ENCODE results near the gene ACSF3. TPM values are rescaled to one million over a fixed set of nuclear protein-coding genes. Genes with fewer than 3 reads are reported as not detected.

ACSF3 gene
- total RNA-seq, 1 experiment from 2014 or later = 74.5 TPM

- no peak overlapping the region for H3K27ac ChIP-seq (ENCODE audit: low read depth, low read length)
- intact Hi-C loops (cut with micrococcal nuclease) = no loop called here
- RAD21 ChIA-PET (ENCODE audit: low non-redundant PET in 1 of 2, low total read pairs in 2 of 2, uncharacterized antibody in 2 of 2, unreplicated experiment in 2 of 2) = no interaction called here
- no peaks in the 10 kb centered on the region for H3K79me2 ChIP-seq (ENCODE audit: insufficient read depth, low read length)
- no peaks in the 10 kb centered on the region for H3K27me3 ChIP-seq (ENCODE audit: insufficient read depth, low read length)
- no TSS peak for BruUV-seq (replicated peaks)
- H3K9ac ChIP-seq (ENCODE audit: low read length) = no peak overlapping the region
- H2AFZ ChIP-seq (ENCODE audit: low read depth, low read length, poor library complexity, severe bottlenecking) = no peak overlapping the region
- TF ChIP-seq SIN3A (IDR thresholded peaks at IDR 0.05; ENCODE audit: low read depth) = no peak
- TF ChIP-seq RAD21 (IDR thresholded peaks at IDR 0.05; ENCODE audit: low read depth) = no peak
- no peak for TF ChIP-seq SP1 (IDR thresholded peaks at IDR 0.05; ENCODE audit: low read depth)
- TF ChIP-seq, protein P1, sequence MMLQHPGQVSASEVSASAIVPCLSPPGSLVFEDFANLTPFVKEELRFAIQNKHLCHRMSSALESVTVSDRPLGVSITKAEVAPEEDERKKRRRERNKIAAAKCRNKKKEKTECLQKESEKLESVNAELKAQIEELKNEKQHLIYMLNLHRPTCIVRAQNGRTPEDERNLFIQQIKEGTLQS (IDR thresholded peaks at IDR 0.05) = no peak
- TF ChIP-seq ZNF274 (IDR thresholded peaks at IDR 0.05; ENCODE audit: low read depth, low read length) = no peak
- no peak for TF ChIP-seq ELF1 (IDR thresholded peaks at IDR 0.05; ENCODE audit: borderline replicate concordance, low read depth)
- TF ChIP-seq CBX3 (IDR thresholded peaks at IDR 0.05; ENCODE audit: low read depth) = no peak
- no peak for TF ChIP-seq JUND (IDR thresholded peaks at IDR 0.05)
- TF ChIP-seq YY1 (IDR thresholded peaks at IDR 0.05; ENCODE audit: extremely low read depth, insufficient replicate concordance, low read depth, low read length) = no peak
- no peak for TF ChIP-seq EZH2 (IDR thresholded peaks at IDR 0.05)
- TF ChIP-seq EGR1 (IDR thresholded peaks at IDR 0.05; ENCODE audit: low read depth) = no peak
- TF ChIP-seq MAX (IDR thresholded peaks at IDR 0.05) = no peak
- no peak for TF ChIP-seq EZH2phosphoT487 (IDR thresholded peaks at IDR 0.05; ENCODE audit: borderline replicate concordance)
- no peak for TF ChIP-seq POLR2A (IDR thresholded peaks at IDR 0.05; ENCODE audit: borderline replicate concordance, extremely low read depth, insufficient read depth, insufficient read length)
- TF ChIP-seq CEBPB (IDR thresholded peaks at IDR 0.05; ENCODE audit: low read depth) = no peak
- TF ChIP-seq, protein P2, sequence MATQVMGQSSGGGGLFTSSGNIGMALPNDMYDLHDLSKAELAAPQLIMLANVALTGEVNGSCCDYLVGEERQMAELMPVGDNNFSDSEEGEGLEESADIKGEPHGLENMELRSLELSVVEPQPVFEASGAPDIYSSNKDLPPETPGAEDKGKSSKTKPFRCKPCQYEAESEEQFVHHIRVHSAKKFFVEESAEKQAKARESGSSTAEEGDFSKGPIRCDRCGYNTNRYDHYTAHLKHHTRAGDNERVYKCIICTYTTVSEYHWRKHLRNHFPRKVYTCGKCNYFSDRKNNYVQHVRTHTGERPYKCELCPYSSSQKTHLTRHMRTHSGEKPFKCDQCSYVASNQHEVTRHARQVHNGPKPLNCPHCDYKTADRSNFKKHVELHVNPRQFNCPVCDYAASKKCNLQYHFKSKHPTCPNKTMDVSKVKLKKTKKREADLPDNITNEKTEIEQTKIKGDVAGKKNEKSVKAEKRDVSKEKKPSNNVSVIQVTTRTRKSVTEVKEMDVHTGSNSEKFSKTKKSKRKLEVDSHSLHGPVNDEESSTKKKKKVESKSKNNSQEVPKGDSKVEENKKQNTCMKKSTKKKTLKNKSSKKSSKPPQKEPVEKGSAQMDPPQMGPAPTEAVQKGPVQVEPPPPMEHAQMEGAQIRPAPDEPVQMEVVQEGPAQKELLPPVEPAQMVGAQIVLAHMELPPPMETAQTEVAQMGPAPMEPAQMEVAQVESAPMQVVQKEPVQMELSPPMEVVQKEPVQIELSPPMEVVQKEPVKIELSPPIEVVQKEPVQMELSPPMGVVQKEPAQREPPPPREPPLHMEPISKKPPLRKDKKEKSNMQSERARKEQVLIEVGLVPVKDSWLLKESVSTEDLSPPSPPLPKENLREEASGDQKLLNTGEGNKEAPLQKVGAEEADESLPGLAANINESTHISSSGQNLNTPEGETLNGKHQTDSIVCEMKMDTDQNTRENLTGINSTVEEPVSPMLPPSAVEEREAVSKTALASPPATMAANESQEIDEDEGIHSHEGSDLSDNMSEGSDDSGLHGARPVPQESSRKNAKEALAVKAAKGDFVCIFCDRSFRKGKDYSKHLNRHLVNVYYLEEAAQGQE (IDR thresholded peaks at IDR 0.05; ENCODE audit: low read depth) = no peak
- TF ChIP-seq, protein P3, sequence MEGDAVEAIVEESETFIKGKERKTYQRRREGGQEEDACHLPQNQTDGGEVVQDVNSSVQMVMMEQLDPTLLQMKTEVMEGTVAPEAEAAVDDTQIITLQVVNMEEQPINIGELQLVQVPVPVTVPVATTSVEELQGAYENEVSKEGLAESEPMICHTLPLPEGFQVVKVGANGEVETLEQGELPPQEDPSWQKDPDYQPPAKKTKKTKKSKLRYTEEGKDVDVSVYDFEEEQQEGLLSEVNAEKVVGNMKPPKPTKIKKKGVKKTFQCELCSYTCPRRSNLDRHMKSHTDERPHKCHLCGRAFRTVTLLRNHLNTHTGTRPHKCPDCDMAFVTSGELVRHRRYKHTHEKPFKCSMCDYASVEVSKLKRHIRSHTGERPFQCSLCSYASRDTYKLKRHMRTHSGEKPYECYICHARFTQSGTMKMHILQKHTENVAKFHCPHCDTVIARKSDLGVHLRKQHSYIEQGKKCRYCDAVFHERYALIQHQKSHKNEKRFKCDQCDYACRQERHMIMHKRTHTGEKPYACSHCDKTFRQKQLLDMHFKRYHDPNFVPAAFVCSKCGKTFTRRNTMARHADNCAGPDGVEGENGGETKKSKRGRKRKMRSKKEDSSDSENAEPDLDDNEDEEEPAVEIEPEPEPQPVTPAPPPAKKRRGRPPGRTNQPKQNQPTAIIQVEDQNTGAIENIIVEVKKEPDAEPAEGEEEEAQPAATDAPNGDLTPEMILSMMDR (IDR thresholded peaks at IDR 0.05 in 2 of 3, conservative IDR thresholded peaks at IDR 0.05 in 1 of 3; ENCODE audit: borderline replicate concordance in 1 of 3, insufficient read depth in 1 of 3, low read depth in 2 of 3, low read length in 2 of 3) = no peak
- TF ChIP-seq TCF7L2 (IDR thresholded peaks at IDR 0.05; ENCODE audit: borderline replicate concordance, extremely low read depth, insufficient read depth, insufficient read length) = no peak
- no peak for TF ChIP-seq ZBTB33 (IDR thresholded peaks at IDR 0.05; ENCODE audit: extremely low read depth, insufficient replicate concordance, low read length)
- no peak for TF ChIP-seq POLR2AphosphoS5 (IDR thresholded peaks at IDR 0.05; ENCODE audit: low read depth, low read length)
- DNase-seq (ENCODE audit: low read depth, low spot score) (no peak), ATAC-seq (no peak)
- POLR2A ChIA-PET = no interaction called here
- no peak overlapping the region for H3K4me2 ChIP-seq (ENCODE audit: low read length)
- no peaks in the 10 kb centered on the region for H3K9me2 ChIP-seq (ENCODE audit: insufficient read depth)
- H4K20me1 ChIP-seq (ENCODE audit: insufficient read depth) = no peaks in the 10 kb centered on the region
- H3K36me3 ChIP-seq (ENCODE audit: control insufficient read depth in 1 of 2, insufficient read depth in 2 of 2, low read length in 2 of 2) = peaks cover 9 to 10% of the 10 kb centered on the region in 2 experiments; a peak in 3 of 4 replicates
- no peaks in the 10 kb centered on the region for H3K9me3 ChIP-seq (ENCODE audit: control insufficient read depth in 1 of 2, insufficient read depth in 1 of 2, low read depth in 1 of 2, low read length in 2 of 2)
- CTCF ChIA-PET = no interaction called here
- H3K4me1 ChIP-seq (ENCODE audit: control insufficient read depth in 1 of 2, insufficient read depth in 2 of 2, low read length in 2 of 2) = no peaks in the 10 kb centered on the region
- H3K4me3 ChIP-seq (replicated peaks in 1 of 2; ENCODE audit: low read depth in 1 of 2, low read length in 2 of 2) = no peak overlapping the region
These were observed 46.7 kb downstream of the ACSF3 start for GRCh38 chr16:89140401-89140800.
